ENCODE results near the gene ATP13A2.
A peak's percentile ranks its signal among the peaks of the same experiment; 100 is the strongest.

Gene ATP13A2

GRCh38 chr1:17002524-17002902 lies 9.2 kb downstream of the ATP13A2 start:
- no peak for DNase-seq

- DNase-seq = no peak
Observed at GRCh38 chr1:17001760-17002523, 9.8 kb downstream of the ATP13A2 start.

GRCh38 chr1:16999863-17000262 lies 11.9 kb downstream of the ATP13A2 start:
- no peak for DNase-seq

- peak; percentile 23 for DNase-seq
Observed at GRCh38 chr1:16998589-16998988, 13.1 kb downstream of the ATP13A2 start.

GRCh38 chr1:16996845-16997244 lies 14.9 kb downstream of the ATP13A2 start:
- DNase-seq = no peak

GRCh38 chr1:16993521-16994038 lies 18.1 kb downstream of the ATP13A2 start:
- no peak for DNase-seq

- DNase-seq = no peak
Observed at GRCh38 chr1:16992675-16993074, 19.1 kb downstream of the ATP13A2 start.

GRCh38 chr1:16992102-16992501 lies 19.6 kb downstream of the ATP13A2 start:
- no peak for DNase-seq

- DNase-seq = no peak
Observed at GRCh38 chr1:16991571-16991970, 20.2 kb downstream of the ATP13A2 start.

- no peak for DNase-seq
Observed at GRCh38 chr1:16989676-16990391, 21.9 kb downstream of the ATP13A2 start.

- DNase-seq = no peak
Observed at GRCh38 chr1:16988210-16988609, 23.5 kb downstream of the ATP13A2 start.

GRCh38 chr1:16986962-16987361 lies 24.8 kb downstream of the ATP13A2 start:
- DNase-seq = no peak

- no peak for DNase-seq
Observed at GRCh38 chr1:16986560-16986959, 25.2 kb downstream of the ATP13A2 start.

GRCh38 chr1:16986113-16986512 lies 25.6 kb downstream of the ATP13A2 start:
- no peak for DNase-seq

- DNase-seq = peak; percentile 97
Observed at GRCh38 chr1:16984717-16985116, 27.0 kb downstream of the ATP13A2 start.

- DNase-seq = no peak
Observed at GRCh38 chr1:16983649-16984048, 28.1 kb downstream of the ATP13A2 start.

- no peak for DNase-seq
Observed at GRCh38 chr1:16982902-16983301, 28.8 kb downstream of the ATP13A2 start.

GRCh38 chr1:16981269-16981849 lies 30.4 kb downstream of the ATP13A2 start:
- DNase-seq = peak; percentile 92

- peak; percentile 56 for DNase-seq
Observed at GRCh38 chr1:16980473-16981268, 31.1 kb downstream of the ATP13A2 start, which contains the start of gene MFAP2. MFAP2 (minus strand) TSS chr1:16980620; CDS start chr1:16978273, 2,347 bp downstream.

GRCh38 chr1:16979475-16980327 lies 32.0 kb downstream of the ATP13A2 start:
- peak; percentile 86 for DNase-seq

- DNase-seq = peak; percentile 96
Observed at GRCh38 chr1:16978567-16979474, 32.9 kb downstream of the ATP13A2 start.
